ENCODE measurements around the gene DOC2A. TPM values are rescaled to one million over a fixed set of nuclear protein-coding genes. Genes with fewer than 3 reads are reported as not detected.

Gene DOC2A
- total and polyA plus RNA-seq, 10 of the 15 experiments (the other 5 are each of a cell fraction or from before 2014, with no cell fraction given) = 0.06 to 0.17 (median 0.12) TPM; not detected in 6

- no peak for TF ChIP-seq ZNF687 (IDR thresholded peaks at IDR 0.05)
- TF ChIP-seq, protein P1, sequence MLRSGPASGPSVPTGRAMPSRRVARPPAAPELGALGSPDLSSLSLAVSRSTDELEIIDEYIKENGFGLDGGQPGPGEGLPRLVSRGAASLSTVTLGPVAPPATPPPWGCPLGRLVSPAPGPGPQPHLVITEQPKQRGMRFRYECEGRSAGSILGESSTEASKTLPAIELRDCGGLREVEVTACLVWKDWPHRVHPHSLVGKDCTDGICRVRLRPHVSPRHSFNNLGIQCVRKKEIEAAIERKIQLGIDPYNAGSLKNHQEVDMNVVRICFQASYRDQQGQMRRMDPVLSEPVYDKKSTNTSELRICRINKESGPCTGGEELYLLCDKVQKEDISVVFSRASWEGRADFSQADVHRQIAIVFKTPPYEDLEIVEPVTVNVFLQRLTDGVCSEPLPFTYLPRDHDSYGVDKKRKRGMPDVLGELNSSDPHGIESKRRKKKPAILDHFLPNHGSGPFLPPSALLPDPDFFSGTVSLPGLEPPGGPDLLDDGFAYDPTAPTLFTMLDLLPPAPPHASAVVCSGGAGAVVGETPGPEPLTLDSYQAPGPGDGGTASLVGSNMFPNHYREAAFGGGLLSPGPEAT (IDR thresholded peaks at IDR 0.05; ENCODE audit: low read depth) = peak; percentile 56; the same call in 1 of the 2 replicates
- TF ChIP-seq, protein P2, sequence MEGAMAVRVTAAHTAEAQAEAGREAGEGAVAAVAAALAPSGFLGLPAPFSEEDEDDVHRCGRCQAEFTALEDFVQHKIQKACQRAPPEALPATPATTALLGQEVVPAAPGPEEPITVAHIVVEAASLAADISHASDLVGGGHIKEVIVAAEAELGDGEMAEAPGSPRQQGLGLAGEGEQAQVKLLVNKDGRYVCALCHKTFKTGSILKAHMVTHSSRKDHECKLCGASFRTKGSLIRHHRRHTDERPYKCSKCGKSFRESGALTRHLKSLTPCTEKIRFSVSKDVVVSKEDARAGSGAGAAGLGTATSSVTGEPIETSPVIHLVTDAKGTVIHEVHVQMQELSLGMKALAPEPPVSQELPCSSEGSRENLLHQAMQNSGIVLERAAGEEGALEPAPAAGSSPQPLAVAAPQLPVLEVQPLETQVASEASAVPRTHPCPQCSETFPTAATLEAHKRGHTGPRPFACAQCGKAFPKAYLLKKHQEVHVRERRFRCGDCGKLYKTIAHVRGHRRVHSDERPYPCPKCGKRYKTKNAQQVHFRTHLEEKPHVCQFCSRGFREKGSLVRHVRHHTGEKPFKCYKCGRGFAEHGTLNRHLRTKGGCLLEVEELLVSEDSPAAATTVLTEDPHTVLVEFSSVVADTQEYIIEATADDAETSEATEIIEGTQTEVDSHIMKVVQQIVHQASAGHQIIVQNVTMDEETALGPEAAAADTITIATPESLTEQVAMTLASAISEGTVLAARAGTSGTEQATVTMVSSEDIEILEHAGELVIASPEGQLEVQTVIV (IDR thresholded peaks at IDR 0.05; ENCODE audit: borderline replicate concordance, partially characterized antibody) = peak; percentile 43
- peak; percentile 96 for TF ChIP-seq SIN3A (IDR thresholded peaks at IDR 0.05; ENCODE audit: low read depth, low read length)
- no peak for TF ChIP-seq ZBED1 (IDR thresholded peaks at IDR 0.05; ENCODE audit: borderline replicate concordance)
- TF ChIP-seq RELA (IDR thresholded peaks at IDR 0.05; ENCODE audit: borderline replicate concordance, partially characterized antibody) = peak; percentile 59
- TF ChIP-seq GATAD2B (conservative IDR thresholded peaks at IDR 0.05; ENCODE audit: low read depth) = peak; percentile 56; the same call in 1 of the 2 replicates
- TF ChIP-seq CBX3 (IDR thresholded peaks at IDR 0.05; ENCODE audit: borderline replicate concordance, low read depth) = no peak
- peak; percentile 60; the same call in 1 of the 2 replicates for TF ChIP-seq NBN (IDR thresholded peaks at IDR 0.05)
- TF ChIP-seq, protein P3, sequence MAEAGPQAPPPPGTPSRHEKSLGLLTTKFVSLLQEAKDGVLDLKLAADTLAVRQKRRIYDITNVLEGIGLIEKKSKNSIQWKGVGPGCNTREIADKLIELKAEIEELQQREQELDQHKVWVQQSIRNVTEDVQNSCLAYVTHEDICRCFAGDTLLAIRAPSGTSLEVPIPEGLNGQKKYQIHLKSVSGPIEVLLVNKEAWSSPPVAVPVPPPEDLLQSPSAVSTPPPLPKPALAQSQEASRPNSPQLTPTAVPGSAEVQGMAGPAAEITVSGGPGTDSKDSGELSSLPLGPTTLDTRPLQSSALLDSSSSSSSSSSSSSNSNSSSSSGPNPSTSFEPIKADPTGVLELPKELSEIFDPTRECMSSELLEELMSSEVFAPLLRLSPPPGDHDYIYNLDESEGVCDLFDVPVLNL (IDR thresholded peaks at IDR 0.05; ENCODE audit: low read depth, low read length) = peak; percentile 87
- TF ChIP-seq SMC3 (IDR thresholded peaks at IDR 0.05; ENCODE audit: borderline replicate concordance, low read length) = no peak
- 0 out of 2 replicates have a peak, but pooled peaks have one; percentile 32 for TF ChIP-seq YY1 (IDR thresholded peaks at IDR 0.05; ENCODE audit: low read depth, low read length)
- TF ChIP-seq, protein P4, sequence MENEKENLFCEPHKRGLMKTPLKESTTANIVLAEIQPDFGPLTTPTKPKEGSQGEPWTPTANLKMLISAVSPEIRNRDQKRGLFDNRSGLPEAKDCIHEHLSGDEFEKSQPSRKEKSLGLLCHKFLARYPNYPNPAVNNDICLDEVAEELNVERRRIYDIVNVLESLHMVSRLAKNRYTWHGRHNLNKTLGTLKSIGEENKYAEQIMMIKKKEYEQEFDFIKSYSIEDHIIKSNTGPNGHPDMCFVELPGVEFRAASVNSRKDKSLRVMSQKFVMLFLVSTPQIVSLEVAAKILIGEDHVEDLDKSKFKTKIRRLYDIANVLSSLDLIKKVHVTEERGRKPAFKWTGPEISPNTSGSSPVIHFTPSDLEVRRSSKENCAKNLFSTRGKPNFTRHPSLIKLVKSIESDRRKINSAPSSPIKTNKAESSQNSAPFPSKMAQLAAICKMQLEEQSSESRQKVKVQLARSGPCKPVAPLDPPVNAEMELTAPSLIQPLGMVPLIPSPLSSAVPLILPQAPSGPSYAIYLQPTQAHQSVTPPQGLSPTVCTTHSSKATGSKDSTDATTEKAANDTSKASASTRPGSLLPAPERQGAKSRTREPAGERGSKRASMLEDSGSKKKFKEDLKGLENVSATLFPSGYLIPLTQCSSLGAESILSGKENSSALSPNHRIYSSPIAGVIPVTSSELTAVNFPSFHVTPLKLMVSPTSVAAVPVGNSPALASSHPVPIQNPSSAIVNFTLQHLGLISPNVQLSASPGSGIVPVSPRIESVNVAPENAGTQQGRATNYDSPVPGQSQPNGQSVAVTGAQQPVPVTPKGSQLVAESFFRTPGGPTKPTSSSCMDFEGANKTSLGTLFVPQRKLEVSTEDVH (IDR thresholded peaks at IDR 0.05; ENCODE audit: low read depth, partially characterized antibody) = peak; percentile 68
- peak; percentile 47; the same call in 1 of the 2 replicates for TF ChIP-seq RFX5 (IDR thresholded peaks at IDR 0.05; ENCODE audit: low read depth, low read length)
- 0 out of 2 replicates have a peak, but pooled peaks have one; percentile 7 for TF ChIP-seq JUND (IDR thresholded peaks at IDR 0.05; ENCODE audit: low read depth, low read length)
- peak; percentile 75 for TF ChIP-seq MEF2B (IDR thresholded peaks at IDR 0.05; ENCODE audit: partially characterized antibody, poor library complexity, severe bottlenecking)
Observed at GRCh38 chr16:30052671-30053372, 42.0 kb upstream of the DOC2A start (continued).

Measured in GM12878 (cell line).